ENCODE results near the gene IMMT. TPM values are rescaled to one million over a fixed set of nuclear protein-coding genes. Genes with fewer than 3 reads are reported as not detected.

Gene IMMT
- polyA plus RNA-seq, 1 donor from 2014 or later = 45.9 TPM

DNA sequence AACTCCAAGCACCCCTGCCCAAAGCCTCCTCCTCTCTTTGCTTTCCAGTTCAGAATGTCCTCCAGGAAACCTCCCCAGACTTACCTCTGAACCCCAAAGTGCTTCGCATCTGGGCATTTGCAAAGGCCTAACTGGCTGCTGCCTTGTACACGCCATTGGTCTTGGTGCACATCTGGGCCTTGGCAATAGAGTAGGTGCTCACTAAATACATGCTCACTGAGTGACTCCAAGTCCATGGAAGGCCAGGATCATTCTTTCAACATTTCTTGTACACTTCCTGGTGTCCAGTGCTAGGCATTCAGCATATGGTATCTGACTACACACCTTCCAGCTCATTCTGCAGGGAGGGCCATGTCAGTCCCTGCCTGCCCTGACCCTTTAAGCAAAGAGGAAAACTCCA lies 32.4 kb upstream of the IMMT start:
- Histone ChIP-seq H3K27me3 (ENCODE audit: insufficient read depth, low read depth, low read length) (no peaks in the 10 kb centered on the region), H3K79me2 (replicated peaks; ENCODE audit: insufficient read depth, low read length) (no peaks in the 10 kb centered on the region), H3K9ac (ENCODE audit: low read length) (no peak overlapping the region), H3K9me3 (ENCODE audit: low read length) (no peaks in the 10 kb centered on the region), H4K20me1 (ENCODE audit: insufficient read depth) (no peaks in the 10 kb centered on the region), H3K27ac (ENCODE audit: low read length) (no peak overlapping the region), H3K36me3 (ENCODE audit: insufficient read depth, low read length) (peaks cover 13% of the 10 kb centered on the region), H3K9me2 (ENCODE audit: insufficient read depth, low read length) (no peaks in the 10 kb centered on the region), H3K4me2 (ENCODE audit: low read length) (no peak overlapping the region), H2AFZ (ENCODE audit: low read depth, low read length) (no peak overlapping the region), H3F3A (ENCODE audit: insufficient read depth, low read length, poor library complexity, severe bottlenecking) (peaks cover 2% of the 10 kb centered on the region), H3K4me3 (ENCODE audit: low read length) (no peak overlapping the region)
- TF ChIP-seq SMC3 (conservative IDR thresholded peaks at IDR 0.05; ENCODE audit: poor library complexity) = no peak

DNA sequence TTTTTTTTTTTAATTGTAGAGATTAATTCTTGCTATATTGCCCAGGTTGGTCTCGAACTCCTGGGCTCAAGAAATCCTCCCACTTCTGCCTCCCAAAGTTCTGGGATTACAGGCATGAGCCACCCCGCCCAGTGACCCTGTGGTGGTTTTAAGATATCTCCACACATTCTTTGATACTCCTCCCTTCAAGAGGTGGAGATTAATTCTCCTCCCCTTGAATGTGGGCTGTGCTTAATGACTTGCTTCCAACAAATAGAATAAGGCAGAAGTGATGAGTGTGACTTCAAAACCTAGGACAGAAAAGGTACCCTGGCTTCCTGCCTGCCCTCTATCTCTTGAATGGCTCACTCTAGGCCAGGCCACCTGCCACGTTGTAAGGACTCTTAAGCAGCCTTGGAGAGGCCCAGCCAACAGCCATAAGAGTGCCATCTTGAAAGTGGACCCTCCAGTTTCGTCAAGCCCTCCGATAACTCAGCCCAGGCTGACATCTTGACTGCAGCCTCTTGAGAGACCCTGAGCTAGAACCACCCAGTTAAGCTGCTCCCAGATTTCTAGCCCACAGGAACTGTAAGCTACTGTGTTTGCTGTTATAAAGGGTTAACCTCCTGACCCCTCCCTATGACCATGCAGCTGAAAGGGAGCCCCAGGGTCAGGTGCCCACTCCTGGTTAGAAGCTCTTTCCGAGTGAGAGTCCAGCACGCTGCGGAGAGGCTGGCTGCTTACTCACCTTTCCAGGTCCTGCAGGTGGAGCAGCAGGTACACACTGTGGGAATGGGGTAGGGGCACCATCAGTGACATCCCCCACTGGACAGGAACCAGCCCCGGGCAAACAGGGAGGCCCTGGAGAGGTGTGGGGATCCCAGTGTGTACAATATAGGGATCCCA lies 31.6 kb upstream of the IMMT start:
- Histone ChIP-seq H2AFZ (ENCODE audit: low read depth, low read length) (no peak overlapping the region), H3K9me3 (ENCODE audit: low read length) (no peaks in the 10 kb centered on the region), H3K27ac (ENCODE audit: low read length) (no peak overlapping the region), H3K4me2 (ENCODE audit: low read length) (no peak overlapping the region), H3K36me3 (ENCODE audit: insufficient read depth, low read length) (peaks cover 13% of the 10 kb centered on the region), H3K9me2 (ENCODE audit: insufficient read depth, low read length) (no peaks in the 10 kb centered on the region), H3K9ac (ENCODE audit: low read length) (no peak overlapping the region), H3K79me2 (replicated peaks; ENCODE audit: insufficient read depth, low read length) (no peaks in the 10 kb centered on the region), H3K27me3 (ENCODE audit: insufficient read depth, low read depth, low read length) (no peaks in the 10 kb centered on the region), H4K20me1 (ENCODE audit: insufficient read depth) (no peaks in the 10 kb centered on the region), H3F3A (ENCODE audit: insufficient read depth, low read length, poor library complexity, severe bottlenecking) (peaks cover 7% of the 10 kb centered on the region), H3K4me3 (ENCODE audit: low read length) (no peak overlapping the region)
- TF ChIP-seq EP300 (conservative IDR thresholded peaks at IDR 0.05; ENCODE audit: poor library complexity, severe bottlenecking) = no peak
- TF ChIP-seq RAD21 (conservative IDR thresholded peaks at IDR 0.05) = no peak
- TF ChIP-seq TAF1 (IDR thresholded peaks at IDR 0.05; ENCODE audit: low read depth) = no peak
- no peak for TF ChIP-seq EZH2 (IDR thresholded peaks at IDR 0.05; ENCODE audit: borderline replicate concordance, insufficient read depth, low read length, poor library complexity, severe bottlenecking)
- no peak for TF ChIP-seq REST (IDR thresholded peaks at IDR 0.05; ENCODE audit: borderline replicate concordance)
- no peak for TF ChIP-seq SMC3 (conservative IDR thresholded peaks at IDR 0.05; ENCODE audit: poor library complexity)
- TF ChIP-seq POLR2AphosphoS5 (IDR thresholded peaks at IDR 0.05) = no peak
- TF ChIP-seq, protein P1, sequence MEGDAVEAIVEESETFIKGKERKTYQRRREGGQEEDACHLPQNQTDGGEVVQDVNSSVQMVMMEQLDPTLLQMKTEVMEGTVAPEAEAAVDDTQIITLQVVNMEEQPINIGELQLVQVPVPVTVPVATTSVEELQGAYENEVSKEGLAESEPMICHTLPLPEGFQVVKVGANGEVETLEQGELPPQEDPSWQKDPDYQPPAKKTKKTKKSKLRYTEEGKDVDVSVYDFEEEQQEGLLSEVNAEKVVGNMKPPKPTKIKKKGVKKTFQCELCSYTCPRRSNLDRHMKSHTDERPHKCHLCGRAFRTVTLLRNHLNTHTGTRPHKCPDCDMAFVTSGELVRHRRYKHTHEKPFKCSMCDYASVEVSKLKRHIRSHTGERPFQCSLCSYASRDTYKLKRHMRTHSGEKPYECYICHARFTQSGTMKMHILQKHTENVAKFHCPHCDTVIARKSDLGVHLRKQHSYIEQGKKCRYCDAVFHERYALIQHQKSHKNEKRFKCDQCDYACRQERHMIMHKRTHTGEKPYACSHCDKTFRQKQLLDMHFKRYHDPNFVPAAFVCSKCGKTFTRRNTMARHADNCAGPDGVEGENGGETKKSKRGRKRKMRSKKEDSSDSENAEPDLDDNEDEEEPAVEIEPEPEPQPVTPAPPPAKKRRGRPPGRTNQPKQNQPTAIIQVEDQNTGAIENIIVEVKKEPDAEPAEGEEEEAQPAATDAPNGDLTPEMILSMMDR (IDR thresholded peaks at IDR 0.05; ENCODE audit: poor library complexity, severe bottlenecking) = no peak
- no peak for TF ChIP-seq MXI1 (conservative IDR thresholded peaks at IDR 0.05; ENCODE audit: poor library complexity, severe bottlenecking)

Measured in neural cell (in vitro differentiated cells).